ENCODE results near the gene MSRB1. TPM values are rescaled to one million over a fixed set of nuclear protein-coding genes. Genes with fewer than 3 reads are reported as not detected.

The MSRB1 gene
- total RNA-seq, 2 donors from 2014 or later: 21.2 to 37.6 TPM

DNA sequence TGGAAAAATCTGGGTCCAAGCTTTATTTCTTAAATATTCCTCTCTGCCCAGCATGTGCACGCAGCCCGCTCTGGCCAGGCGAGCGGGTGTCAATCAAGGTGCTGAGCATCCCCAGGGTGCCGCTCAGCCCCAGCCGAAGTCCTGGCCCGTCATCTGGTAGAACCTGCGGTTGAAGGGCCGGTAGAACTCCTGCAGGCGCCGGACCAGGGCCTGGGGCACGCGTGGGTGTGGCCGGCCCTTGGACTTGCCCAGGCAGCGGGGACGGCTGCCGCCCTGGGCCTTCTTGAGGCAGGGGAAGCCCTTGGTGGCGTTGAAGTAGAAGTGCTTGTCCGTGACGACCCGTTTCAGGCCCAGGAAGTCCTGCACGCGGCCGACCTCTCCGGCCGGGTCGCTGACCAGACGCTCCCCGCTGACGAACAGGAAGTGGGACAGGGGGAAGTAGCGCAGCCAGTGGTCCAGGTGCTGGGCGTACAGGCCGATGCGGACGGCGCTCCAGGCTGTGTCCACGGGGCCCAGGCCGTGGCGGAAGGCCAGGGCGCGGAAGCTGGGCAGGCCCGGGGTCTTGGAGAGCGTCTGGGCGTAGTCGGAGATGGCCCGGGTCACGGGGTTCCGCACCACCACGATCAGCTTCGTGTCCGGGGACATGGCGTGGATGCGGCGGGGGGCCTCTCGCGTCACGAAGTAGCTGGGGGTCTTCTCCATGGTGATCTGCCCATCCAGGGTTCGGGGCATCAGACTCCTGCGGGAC lies 31.4 kb downstream of the MSRB1 start:
- no peaks in the 10 kb centered on the region for H3K4me1 ChIP-seq (ENCODE audit: control insufficient read depth in 1 of 2, low read depth in 2 of 2)
- H3K4me3 ChIP-seq: no peak overlapping the region
- H3K27ac ChIP-seq: no peak overlapping the region
- ATAC-seq (ENCODE audit: insufficient number of reproducible peaks, low FRiP score, low read depth) (no peak), DNase-seq (ENCODE audit: low spot score) (no peak)
- TF ChIP-seq, protein P1, sequence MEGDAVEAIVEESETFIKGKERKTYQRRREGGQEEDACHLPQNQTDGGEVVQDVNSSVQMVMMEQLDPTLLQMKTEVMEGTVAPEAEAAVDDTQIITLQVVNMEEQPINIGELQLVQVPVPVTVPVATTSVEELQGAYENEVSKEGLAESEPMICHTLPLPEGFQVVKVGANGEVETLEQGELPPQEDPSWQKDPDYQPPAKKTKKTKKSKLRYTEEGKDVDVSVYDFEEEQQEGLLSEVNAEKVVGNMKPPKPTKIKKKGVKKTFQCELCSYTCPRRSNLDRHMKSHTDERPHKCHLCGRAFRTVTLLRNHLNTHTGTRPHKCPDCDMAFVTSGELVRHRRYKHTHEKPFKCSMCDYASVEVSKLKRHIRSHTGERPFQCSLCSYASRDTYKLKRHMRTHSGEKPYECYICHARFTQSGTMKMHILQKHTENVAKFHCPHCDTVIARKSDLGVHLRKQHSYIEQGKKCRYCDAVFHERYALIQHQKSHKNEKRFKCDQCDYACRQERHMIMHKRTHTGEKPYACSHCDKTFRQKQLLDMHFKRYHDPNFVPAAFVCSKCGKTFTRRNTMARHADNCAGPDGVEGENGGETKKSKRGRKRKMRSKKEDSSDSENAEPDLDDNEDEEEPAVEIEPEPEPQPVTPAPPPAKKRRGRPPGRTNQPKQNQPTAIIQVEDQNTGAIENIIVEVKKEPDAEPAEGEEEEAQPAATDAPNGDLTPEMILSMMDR (IDR thresholded peaks at IDR 0.05): no peak
- H3K9me3 ChIP-seq: no peaks in the 10 kb centered on the region
- no peaks in the 10 kb centered on the region for H3K27me3 ChIP-seq (replicated peaks; ENCODE audit: insufficient read depth)
- H3K36me3 ChIP-seq: no peaks in the 10 kb centered on the region

DNA sequence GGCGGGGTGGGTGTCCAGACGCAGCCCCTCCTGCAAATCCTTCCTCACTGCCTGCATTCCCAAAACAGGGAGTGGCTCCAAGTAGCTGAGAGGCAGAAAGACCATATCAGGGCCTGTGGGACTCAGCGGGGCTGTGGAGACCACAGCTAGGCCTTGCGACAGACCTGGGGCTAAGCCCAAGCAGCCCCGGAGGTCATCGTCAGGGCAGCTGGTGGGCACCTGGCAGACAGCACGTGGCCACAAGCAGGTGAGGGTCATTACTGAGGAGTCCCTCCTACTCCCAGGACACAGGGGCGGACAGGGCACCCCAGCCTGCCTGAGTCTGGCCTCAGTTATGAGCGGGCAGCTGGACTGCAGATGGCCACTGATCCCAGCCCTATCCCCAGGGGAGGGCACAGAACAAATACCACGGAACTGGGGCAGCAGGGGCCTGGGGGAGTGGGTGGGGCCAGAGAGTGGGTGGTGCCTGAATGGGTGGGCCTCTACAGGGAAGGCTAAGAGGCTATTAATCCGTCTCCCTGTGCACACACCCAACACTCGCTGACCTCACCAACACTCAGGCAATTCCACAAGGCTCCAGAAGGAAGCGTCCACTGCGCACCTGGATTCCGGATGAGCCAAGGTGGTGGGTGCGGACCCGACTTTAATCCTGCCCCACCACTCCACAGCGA lies 33.3 kb downstream of the MSRB1 start:
- Histone ChIP-seq H3K4me1 (ENCODE audit: control insufficient read depth in 1 of 2, low read depth in 2 of 2) (no peaks in the 10 kb centered on the region), H3K27ac (no peak overlapping the region), H3K36me3 (no peaks in the 10 kb centered on the region), H3K27me3 (replicated peaks; ENCODE audit: insufficient read depth) (no peaks in the 10 kb centered on the region), H3K9me3 (no peaks in the 10 kb centered on the region), H3K4me3 (no peak overlapping the region)
- DNase-seq (ENCODE audit: low spot score) (no peak), ATAC-seq (ENCODE audit: insufficient number of reproducible peaks, low FRiP score, low read depth) (no peak)
- TF ChIP-seq, protein P1 (IDR thresholded peaks at IDR 0.05): no peak

DNA sequence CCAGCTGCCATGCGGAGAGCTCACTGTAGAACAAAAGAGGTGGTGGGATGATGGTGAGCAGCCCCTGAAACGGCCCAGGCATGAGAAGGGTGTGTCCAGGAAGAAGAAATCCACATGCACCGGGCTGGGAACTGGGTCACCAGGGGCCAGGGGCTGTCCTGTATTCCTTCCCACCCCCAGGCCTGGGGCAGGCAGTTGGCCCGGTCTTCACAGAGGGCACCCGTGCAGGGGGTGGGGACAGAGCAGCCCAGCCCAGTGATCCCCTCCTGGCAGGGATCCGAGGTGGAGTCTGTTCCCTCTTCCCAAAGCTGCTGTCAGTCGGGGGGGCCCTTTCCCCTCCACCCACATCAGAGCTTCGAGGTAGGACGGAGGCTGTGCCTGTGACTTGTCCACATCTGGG lies 34.0 kb downstream of the MSRB1 start:
- H3K4me1 ChIP-seq (ENCODE audit: control insufficient read depth in 1 of 2, low read depth in 2 of 2): no peaks in the 10 kb centered on the region
- H3K36me3 ChIP-seq: no peaks in the 10 kb centered on the region
- no peak for ATAC-seq (ENCODE audit: insufficient number of reproducible peaks, low FRiP score, low read depth)
- no peak overlapping the region for H3K27ac ChIP-seq
- H3K9me3 ChIP-seq: no peaks in the 10 kb centered on the region
- H3K27me3 ChIP-seq (replicated peaks; ENCODE audit: insufficient read depth): no peaks in the 10 kb centered on the region
- TF ChIP-seq, protein P1 (IDR thresholded peaks at IDR 0.05): no peak
- DNase-seq (ENCODE audit: low spot score): no peak
- no peak overlapping the region for H3K4me3 ChIP-seq

DNA sequence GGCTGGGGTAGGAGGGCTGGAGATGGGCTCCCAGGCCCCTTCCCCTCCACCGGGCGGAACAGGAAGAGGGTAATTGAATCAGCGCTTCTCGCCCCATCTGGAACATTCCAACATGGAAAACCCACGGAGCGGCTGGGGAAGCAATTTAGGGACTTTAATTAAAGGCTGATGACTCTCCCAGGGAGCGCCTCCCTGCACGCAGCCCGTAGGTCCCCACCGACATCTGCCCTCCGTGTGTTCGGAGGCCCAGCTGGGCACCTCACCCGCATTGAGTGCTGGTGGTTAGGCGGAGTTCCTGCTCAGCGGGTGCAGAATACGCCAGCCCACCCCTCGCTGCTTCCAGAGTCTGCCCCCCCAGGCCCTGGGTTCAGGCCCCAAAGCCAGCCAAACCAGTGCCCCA lies 34.8 kb downstream of the MSRB1 start:
- TF ChIP-seq, protein P1 (IDR thresholded peaks at IDR 0.05): no peak
- Histone ChIP-seq H3K4me1 (ENCODE audit: control insufficient read depth in 1 of 2, low read depth in 2 of 2) (no peaks in the 10 kb centered on the region), H3K4me3 (no peak overlapping the region), H3K36me3 (no peaks in the 10 kb centered on the region), H3K9me3 (no peaks in the 10 kb centered on the region), H3K27ac (no peak overlapping the region), H3K27me3 (replicated peaks; ENCODE audit: insufficient read depth) (no peaks in the 10 kb centered on the region)
- DNase-seq (ENCODE audit: low spot score) (no peak), ATAC-seq (ENCODE audit: insufficient number of reproducible peaks, low FRiP score, low read depth) (no peak)

DNA sequence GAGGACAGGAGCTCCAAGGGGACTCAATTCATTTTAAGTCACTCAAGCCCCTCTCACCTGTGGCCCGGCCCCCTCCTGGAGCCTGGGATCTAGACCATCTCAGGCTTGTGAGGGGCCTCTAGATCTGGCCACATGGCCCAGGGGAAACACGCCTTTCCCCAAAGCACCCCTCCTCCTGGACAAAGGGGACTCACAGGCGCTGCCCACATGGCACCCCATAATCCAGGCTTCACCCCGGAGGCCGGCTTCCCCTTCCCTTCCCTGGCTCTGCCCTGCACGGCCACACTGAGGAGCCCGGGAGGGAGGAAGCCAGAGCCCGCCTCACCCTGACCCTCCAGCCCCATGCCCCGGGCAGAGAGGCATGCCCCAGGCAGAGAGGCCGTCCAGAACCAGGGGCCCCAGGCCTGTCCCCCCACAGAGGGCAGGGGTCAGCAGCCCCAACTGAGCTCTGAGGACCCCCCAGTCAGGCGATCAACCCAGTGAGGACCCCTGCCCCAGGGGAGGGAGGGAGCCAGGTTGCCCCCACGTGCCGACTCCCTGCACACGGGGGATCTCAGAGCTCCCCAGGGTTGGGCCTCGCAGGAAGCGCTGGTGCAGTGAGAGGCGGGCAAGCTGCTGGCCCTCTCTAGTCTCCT lies 35.7 kb downstream of the MSRB1 start:
- Histone ChIP-seq H3K27ac (no peak overlapping the region), H3K27me3 (replicated peaks; ENCODE audit: insufficient read depth) (no peaks in the 10 kb centered on the region), H3K9me3 (no peaks in the 10 kb centered on the region), H3K36me3 (no peaks in the 10 kb centered on the region), H3K4me3 (no peak overlapping the region), H3K4me1 (ENCODE audit: control insufficient read depth in 1 of 2, low read depth in 2 of 2) (no peaks in the 10 kb centered on the region)
- ATAC-seq (ENCODE audit: insufficient number of reproducible peaks, low FRiP score, low read depth) (no peak), DNase-seq (ENCODE audit: low spot score) (no peak)
- TF ChIP-seq, protein P1 (IDR thresholded peaks at IDR 0.05): no peak
